Measurements from ENCODE around the gene SMAD4.

DNA sequence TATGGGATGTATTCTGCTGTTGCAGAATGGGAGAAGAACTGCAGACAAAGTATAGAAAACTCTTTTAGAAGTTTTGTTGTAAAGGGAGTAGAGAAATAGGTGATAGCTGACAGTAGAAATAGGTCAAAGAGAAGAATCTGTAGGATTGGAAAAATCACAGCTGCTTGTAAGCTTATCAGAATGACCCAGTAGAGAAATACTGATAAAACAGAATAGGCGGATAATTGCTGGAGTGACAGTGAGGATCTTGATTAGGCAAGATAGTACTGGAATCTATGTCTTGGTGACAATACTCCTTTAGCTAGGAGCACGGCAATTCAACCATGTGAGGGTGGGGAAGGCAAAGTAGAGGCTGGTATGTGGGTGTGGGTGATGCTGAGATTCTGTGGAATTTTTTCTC is 4.5 kb upstream of the SMAD4 start:
- TF ChIP-seq, protein P1, sequence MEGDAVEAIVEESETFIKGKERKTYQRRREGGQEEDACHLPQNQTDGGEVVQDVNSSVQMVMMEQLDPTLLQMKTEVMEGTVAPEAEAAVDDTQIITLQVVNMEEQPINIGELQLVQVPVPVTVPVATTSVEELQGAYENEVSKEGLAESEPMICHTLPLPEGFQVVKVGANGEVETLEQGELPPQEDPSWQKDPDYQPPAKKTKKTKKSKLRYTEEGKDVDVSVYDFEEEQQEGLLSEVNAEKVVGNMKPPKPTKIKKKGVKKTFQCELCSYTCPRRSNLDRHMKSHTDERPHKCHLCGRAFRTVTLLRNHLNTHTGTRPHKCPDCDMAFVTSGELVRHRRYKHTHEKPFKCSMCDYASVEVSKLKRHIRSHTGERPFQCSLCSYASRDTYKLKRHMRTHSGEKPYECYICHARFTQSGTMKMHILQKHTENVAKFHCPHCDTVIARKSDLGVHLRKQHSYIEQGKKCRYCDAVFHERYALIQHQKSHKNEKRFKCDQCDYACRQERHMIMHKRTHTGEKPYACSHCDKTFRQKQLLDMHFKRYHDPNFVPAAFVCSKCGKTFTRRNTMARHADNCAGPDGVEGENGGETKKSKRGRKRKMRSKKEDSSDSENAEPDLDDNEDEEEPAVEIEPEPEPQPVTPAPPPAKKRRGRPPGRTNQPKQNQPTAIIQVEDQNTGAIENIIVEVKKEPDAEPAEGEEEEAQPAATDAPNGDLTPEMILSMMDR (IDR thresholded peaks at IDR 0.05; ENCODE audit: borderline replicate concordance, extremely low read depth, low read length, poor library complexity, severe bottlenecking): no peak
- TF ChIP-seq EZH2 (IDR thresholded peaks at IDR 0.05; ENCODE audit: borderline replicate concordance, low read depth, low read length, severe bottlenecking): no peak
